CD4-positive, alpha-beta T cell treated with Interleukin-21 for 1 hour (primary cell): ENCODE data around the gene ESCO1.

ENCODE experiments used
- DNase-seq: peaks from one replicate; pipeline ENCODE4 v3.0.0-alpha.2; 2020

The ESCO1 gene

DNA sequence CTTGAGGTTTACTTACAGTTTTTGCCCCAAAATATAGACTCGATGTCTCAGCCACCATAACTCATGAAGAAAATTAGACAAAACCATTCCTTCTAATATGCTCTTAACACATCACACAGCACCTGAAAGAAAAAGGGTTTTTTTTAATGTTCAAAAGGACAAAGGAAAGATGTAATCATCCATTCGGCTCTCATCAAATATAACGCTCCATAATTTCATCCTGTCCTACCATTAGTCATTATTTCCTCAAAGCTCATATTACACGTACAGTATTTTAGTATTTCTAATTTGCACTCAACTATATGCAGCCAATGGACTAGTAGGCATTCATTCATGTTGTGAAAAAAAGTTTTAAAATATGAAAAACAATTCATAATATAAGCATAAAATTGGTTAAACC lies 24.8 kb downstream of the ESCO1 start:
- DNase-seq = no peak

DNA sequence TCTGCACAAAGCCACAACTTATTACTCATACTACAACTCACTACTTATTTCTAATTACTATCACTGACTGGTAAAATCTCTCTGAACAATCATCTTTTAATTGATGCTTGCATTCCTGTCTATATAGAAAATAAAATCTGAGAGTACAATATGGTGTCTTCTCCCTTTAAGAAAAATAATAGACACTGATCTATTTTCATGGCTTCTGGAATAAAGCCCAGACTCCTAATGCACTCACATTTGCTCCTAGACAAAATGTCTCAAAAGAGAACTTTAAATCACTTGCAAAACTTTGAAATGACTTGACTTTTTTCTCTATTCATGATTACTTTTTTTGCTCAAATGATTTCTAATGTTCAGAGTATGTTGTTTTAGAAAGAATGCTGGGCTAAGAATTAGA lies 28.7 kb downstream of the ESCO1 start:
- DNase-seq = no peak

DNA sequence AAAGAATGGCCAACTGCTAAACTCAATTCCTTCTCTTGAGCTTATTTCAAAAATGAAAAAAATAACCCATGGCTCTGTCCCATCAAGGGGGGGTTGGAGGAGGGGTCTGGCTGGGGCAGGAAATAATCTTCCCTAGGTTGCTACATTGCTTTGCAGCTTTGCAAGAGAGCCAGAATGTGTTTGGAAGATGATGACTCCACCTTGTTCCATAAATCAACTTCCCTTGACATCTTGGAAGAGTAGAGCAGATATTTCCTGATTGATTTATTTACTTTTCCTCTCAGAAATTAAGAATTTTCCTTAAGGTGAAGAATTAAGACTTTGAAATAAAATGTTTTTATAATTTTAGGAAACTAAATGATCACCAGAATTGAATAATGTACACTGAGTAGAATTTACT lies 41.3 kb downstream of the ESCO1 start:
- DNase-seq = no peak

DNA sequence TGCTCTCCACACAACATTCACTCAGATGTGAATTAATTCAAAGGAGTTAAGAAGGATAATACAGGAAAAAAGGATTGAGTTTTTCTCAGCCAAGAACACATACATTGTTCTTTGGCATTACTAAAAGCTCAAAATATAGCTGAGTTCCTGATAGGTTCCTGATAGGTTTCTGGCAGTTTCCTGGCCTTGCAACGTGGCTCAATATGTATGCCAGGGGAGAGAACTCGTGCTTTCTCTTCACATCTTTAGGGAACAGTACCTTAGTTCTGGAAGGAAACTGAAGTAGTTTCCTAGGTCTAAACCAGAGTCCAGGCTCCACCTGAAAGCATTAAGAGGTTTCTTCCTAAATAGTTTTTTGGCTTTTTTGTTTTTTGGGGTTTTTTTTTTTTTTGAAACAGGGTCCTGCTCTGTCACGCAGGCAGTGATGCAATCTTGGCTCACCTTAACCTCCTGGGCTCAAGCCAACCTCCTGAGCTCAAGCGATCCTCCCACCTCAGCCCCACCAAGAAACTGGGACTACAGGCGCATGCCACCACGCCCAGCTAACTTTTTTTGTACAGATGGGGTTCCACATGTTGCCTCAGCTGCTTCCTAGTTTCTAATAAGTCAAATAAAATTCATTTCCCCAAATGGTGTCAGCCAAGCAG lies 42.8 kb downstream of the ESCO1 start:
- DNase-seq = no peak

DNA sequence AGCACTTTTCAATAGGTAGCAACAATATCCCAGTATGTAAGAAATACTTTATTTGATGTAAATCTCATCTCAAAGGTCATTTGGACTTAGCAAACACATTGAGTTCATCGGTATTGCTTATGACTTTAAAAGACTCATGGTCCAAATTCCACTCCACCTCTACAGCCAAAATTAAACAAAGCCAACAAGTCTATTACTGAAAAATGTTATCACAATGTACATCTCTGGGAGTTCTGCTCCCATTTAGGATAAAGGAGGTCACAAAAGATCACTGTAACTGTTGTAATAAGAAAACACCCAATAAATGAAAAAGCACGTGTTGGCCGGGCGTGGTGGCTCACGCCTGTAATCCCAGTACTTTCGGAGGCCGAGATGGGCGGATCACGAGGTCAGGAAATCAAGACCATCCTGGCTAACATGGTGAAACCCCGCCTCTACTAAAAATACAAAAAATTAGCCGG lies 50.0 kb downstream of the ESCO1 start:
- no peak for DNase-seq

DNA sequence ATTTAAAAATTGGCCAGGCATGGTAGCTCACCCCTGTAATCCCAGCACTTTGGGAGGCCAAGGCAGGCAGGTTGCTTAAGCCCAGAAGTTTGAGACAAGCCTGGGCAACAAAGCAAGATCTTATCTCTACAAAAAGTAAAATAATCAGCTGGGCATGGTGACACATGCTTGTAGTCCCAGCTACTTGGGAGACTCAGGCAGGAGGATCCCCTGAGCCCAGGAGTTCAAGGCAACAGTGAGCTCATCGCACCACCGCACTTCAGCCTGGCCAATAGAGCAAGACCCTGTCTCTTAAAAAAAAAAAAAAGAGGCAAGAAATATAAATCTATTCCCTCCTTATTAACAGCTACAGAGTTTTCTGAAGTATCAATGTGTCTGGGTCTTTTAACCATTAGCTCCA lies 51.9 kb downstream of the ESCO1 start:
- no peak for DNase-seq

DNA sequence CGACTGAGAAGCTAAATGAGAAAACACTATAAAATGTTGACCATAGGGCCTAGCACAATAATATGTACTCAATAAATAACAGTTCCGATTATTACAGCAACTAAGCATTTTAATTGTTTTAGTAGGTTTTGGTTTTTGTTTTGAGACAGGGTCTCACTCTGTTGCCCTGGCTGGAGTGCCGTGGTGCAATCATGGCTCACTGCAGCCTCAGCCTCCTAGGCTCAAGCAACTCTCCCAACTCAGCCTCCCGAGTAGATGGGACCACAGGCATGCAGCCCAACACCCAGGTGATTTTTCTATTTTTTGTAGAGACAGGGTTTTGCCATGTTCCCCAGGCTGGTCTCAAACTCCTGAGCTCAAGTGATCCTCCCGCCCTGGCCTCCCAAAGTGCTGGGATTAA lies 54.1 kb downstream of the ESCO1 start:
- no peak for DNase-seq

DNA sequence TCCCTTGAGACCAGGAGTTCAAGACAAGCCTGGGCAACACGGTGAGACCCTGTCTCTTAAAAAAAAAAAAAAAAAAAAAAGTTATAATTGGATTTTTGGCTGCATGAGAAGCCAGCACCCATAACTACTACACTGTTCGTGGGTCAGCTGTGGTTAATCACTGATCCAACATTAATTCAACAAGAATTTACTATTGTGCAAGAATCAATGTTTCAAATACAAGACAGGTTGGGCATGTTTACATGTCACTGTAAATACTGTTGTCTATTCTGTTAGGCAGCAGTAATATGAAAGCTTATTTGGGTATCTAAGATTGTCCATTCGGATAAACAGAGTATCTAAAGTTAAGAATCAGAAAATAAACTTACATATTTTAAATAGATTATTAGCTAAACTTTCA lies 62.3 kb downstream of the ESCO1 start:
- DNase-seq = no peak

DNA sequence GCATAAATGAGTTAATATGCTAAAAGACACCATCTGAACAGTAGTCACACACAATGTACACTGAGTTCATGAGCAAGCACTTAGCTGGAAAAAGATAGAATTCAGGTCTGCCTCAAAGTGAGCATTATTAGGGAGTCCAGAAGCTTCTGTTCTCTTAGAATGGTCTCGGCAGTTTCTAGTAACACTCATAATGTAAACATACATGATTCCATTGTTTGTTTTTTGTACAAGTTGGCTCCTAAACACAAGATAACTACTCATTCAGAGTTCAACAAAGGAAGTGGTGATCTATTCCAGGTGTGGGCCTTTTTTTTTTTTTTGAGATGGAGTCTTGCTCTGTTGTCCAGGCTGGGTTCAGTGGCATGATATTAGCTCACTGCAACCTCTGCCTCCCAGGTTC lies 66.2 kb downstream of the ESCO1 start:
- DNase-seq = no peak

DNA sequence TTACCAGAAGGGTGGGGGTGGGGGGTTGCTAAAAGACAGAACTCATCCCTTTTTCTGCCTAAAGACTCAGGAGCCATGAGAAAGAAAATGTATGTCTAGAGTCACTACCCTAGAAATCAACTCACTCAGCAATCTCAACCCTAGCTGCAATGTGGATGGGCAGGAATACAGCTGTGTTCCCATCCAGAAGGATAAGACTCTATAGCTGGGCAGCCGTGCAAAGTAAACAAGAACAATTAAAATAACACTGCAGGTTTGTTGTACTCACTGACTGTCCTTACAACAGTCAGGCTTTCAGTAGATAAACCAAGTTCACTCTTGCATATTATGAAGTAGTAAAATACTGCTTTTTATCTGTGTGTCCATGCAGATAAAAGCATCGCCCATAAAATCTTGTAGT lies 74.0 kb downstream of the ESCO1 start:
- no peak for DNase-seq

DNA sequence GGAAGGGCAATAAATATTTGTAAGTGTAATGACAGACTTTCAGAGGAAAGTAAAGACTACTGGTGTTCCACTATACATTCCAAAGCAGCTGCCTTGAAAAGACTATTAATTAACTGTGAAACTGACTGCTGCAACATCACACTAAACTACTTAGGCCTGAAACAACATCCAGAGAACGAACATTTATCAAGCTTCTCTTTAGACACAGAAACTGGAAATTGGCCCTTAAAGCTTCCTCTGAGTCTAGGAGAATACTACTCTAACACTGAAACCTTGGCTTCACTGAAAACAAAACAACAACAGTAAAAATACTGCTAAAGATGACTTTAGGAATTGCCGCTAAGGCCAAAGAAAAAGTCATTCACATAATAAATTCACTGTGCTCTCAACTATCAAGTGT lies 74.6 kb downstream of the ESCO1 start:
- no peak for DNase-seq

DNA sequence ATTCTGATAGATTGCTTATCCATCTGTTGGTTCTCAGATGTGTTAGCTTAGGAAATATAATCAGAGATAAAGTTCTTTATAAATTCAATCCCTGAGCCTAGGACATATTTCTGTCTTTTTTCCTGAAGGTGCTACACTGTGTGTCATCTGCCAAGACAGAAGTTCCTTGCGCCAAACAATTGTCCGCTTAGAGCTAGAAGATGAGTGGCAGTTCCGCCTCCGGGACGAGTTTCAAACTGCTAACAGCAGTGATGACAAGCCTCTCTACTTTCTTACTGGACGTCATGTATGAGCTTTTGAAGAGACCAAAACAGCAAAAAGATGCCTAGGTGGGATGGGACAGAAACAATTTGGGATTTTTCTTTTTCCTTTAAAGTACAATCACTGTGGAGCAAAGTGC lies 78.0 kb downstream of the ESCO1 start:
- DNase-seq = no peak

DNA sequence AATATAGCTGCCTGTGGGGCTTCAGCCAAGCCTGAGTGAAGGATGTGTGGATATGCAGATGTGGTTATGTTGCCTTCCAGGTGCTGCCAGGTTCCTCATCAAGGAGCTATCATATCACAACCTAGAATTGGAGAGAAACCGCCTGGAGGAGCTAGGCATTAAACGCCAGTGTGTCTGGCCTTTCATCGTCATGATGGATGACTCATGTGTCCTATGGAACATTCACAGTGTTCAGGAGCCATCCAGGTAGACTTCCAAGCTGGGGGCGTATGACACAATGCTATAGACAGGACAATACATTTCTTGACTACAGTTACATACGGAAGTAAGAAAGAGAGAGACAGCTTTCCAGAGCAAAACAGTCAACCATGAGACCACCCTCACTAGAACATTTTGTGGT lies 86.8 kb downstream of the ESCO1 start:
- DNase-seq = no peak

DNA sequence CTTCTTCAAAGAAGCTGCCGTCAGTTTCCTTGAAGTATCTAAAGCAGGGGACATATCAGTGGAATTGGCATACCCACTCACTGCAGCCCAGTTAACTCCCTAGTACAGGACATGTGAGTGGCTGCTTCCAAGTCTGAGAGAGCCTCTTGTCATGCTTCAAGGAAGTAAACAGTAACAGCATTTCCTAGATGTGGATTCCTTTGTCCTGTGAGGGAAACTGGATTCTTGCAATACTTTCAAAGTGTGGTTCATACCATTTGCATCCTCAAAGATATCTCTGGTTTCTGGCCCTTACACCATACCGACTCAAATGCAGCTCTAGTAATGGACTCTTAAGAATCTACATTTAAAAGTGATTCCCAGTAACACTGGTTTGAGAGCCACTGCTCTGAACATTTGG lies 87.2 kb downstream of the ESCO1 start:
- no peak for DNase-seq

DNA sequence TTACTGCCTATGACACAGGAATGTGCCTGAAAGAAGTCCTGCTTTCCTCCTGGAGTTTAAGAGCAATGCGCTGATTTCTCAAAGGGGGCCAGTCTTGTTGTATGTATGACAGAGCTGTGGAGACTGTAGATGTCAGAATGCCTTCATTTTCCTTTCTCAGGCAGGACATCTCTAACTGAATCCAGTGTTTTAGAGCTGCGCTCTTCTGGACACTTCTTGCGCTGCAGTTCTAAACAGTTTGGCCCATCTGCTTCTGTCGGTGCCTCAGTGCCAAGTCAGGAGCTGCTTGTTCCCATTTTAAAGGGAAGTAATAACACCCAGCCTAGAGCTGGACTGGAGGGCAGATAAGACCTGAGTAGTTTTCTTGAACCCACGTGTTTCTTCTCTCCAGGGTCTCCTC lies 91.4 kb downstream of the ESCO1 start:
- no peak for DNase-seq

DNA sequence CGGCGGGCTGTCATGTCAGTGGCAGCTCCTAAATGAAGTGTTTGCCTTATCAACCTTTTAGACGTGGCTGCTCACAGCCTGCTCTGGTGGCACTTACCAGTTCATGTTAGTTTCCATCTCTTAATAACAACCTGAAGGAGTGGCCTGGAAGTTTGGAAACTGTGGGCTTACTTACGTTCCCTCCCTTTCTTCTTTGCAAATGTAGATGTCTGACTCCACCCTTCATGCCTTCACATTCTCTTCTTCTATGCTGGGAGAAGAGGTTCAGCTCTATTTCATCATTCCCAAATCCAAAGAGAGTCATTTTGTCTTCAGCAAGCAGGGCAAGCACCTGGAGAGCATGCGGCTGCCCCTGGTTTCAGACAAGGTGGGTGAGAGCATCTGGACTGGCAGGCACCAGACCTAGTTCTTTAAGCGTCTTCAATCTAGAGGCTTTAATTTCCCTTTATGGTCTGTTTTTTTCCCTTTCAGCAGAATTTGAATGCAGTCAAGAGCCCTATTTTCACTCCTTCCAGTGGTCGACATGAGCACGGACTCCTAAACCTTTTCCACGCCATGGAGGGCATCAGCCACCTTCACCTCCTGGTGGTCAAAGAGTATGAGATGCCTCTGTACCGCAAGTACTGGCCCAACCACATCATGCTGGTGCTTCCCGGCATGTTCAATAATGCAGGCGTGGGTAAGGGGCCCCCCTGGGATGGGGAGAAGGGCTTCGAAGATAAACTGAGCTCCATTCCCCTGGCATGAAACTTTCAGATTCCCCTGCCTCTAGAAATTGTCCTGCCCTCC lies 92.4 kb downstream of the ESCO1 start:
- no peak for DNase-seq

DNA sequence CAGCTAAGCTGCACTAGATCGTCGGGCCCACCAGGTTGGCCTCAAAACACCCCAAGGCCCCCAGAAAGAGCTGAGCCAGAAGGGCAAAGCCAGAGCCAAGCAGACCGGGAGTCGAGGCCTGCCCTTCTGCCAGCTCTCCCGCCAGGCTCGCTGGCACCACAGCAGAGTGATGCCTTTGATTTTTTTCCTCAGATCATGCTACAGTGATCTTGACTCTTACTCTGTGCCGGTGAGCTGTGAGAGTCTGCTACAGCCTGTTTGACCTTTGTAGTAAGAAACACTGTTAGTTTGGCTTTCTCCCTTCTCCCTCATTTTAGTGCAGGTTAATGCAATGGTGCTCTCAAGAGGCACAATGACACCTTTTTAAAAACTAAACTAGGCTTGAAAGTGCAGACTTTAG lies 97.8 kb downstream of the ESCO1 start:
- DNase-seq = no peak

DNA sequence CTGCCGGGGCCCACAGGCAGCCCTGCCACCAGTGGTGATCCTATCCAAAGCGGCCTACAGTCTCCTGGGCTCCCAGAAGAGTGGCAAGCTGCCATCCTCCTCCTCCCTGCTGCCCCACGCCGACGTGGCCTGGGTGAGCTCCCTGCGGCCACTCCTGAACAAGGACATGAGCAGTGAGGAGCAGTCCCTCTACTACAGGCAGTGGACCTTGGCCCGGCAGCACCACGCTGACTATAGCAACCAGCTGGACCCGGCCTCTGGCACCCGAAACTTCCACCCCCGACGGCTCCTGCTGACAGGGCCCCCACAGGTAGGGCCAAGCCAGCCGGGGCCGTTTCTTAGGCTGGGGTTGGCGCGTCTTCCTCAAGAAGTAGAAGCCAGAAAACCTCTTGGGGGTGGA lies 100.5 kb downstream of the ESCO1 start:
- DNase-seq = no peak

DNA sequence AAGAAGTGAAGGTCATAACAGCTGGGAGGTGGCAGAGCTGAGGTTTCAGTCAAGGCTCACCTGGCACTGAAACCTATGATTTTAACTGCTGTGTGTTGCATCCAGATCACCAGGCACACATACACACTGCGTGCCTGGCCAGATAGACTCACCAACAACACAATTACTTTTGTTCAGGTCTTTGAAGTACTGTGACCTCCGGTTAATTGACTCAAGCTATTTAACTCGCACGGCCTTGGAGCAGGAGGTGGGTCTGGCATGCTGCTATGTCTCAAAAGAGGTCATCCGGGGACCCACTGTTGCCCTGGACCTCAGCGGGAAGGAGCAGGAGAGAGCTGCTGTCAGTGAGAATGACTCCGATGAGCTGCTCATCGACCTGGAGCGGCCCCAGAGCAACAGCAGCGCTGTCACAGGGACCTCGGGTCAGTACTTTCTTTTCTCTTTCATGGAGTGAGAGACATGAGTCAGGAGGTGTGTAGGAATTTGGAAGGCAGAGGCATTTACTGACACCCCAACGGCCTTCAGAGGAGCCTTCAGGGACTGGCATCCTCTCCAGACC lies 104.1 kb downstream of the ESCO1 start:
- DNase-seq = no peak

DNA sequence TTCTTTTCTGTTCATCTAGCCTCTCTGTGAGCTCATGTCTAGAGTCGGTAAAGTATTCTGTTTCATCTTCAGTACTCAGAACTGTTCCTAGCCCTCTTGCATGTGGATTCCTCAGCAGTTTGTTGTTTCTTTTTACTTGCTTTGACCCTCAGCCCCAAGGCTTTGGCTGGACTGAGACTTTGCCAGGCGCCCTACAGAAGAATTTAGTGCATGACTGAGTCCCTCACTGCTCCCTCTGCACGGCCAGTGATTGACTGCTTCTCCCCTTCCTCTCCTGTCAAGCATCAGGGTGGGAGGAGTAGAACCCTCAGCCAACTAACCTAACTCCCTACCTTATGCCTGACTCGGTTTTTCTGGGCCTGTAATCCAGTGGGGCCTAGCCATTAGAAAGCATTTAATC lies 109.8 kb downstream of the ESCO1 start:
- DNase-seq = no peak

DNA sequence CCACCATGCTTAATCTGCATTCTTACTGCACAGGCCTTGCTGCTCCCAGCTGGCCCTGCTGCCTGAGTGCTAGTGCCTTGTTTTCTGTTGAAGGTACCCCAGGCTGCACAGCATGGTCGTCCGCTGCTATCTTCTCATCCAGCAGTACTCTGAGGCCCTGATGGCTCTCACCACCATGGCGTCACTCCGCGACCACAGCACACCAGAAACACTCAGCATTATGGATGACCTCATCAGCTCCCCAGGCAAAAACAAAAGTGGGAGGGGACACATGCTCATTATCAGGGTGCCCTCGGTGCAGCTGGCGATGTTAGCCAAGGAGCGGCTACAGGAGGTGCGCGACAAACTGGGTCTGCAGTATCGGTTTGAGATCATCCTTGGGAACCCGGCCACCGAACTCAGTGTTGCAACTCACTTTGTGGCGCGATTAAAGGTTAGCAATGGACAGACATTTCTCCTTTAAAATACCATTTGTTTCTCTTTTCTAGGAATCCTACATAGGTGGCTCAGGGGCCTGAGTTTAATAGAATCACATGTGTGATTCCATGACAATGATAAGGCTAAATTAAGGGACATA lies 110.5 kb downstream of the ESCO1 start:
- DNase-seq = no peak

DNA sequence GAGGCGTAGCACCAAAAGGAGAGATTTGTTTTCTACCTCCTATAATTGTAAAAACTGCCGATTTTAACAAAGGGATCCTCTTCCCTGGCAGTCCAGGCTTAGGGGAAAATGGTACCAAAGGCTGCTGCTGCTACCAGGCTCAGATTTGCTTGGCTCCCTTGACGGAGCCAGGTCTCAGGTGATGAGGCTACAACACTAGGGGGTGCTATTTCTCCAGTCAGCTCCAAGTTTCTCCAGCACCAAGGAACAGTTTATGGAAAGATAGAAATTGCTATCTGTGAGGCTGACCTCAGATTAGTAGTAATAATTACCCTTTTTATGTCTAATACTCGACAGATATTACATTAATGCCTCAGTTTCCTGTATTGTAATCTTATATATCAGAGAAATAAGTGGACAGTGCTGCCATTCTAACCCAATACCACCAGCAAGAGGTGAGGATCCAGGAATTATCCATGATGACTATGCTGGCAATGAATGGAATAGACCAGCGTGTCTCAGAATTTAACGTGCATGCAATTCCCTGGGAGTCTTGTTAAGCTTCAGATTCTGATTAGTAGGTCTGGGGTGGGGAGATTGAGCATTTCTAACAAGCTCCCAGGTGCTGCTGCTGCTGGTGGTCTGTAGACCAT lies 111.3 kb downstream of the ESCO1 start:
- DNase-seq = peak; percentile 29

DNA sequence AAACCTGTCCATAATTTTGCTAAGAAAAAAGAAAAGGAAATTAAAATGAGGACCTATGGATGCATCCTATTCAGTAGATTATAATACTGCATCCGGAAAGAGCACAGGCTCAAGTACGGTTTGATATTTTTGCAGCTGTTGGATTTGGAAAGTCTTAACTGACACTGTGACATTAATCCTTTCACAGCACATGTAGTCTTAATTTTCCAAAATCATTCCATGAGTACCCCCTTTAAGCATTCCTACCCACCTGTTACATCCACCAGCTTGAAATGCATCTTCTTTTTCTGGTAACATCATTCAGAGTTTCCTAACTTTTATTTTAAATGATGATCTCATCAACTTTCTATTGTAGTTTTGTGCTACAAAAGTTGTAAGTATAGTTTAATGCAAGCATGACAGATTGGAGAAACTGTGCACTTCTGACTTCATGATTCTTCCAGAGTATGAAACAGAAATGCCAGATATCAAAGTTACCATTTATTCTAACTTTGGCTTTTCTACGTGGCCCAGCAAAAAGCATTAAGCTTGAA lies 113.5 kb downstream of the ESCO1 start:
- DNase-seq = no peak
